PC-3 (cell line): ENCODE measurements around the gene ALPK1. TPM values are rescaled to one million over a fixed set of nuclear protein-coding genes. Genes with fewer than 3 reads are reported as not detected.

Source experiments
- ATAC-seq: fragments of 200-7000 bp; cut with Tn5 transposase; 2 replicates; pipeline ENCODE4 v1.9.1; 2020; ENCODE audit warnings: mild to moderate bottlenecking, moderate library complexity
- BruUV-seq: library from RNA; stranded (reverse); fragments of 400-500 nt; replicated peaks from 2 replicates; lab custom pipeline; 2021; lab: Mats Ljungman, UMichigan
- CTCF ChIA-PET: fragments of 300-600 bp; sonication (Branson Sonifier 250); formaldehyde crosslinking; loops from one replicate; lab custom pipeline; 2022; ENCODE audit warnings: antibody characterized with exemption; lab: Charles Lee
- POLR2A ChIA-PET: fragments of 300-600 bp; sonication (Branson Sonifier 250); formaldehyde crosslinking; loops from one replicate; lab custom pipeline; 2022; ENCODE audit warnings: antibody characterized with exemption; ENCODE audit not compliant: unreplicated experiment; lab: Charles Lee
- DNase-seq: peaks from one replicate; pipeline ENCODE4 v3.0.0-alpha.2; 2015
- H2AFZ ChIP-seq: fragments of 300-600 bp; sonication (generic); 2 replicates; pipeline ENCODE4 v1.6.0; 2016; ENCODE audit warnings: antibody characterized with exemption, low read length
- H3F3A ChIP-seq: fragments of 300-600 bp; sonication (generic); one replicate; pipeline ENCODE4 v1.6.0; 2017; ENCODE audit warnings: antibody characterized with exemption, low read length, control low read depth, mild to moderate bottlenecking; ENCODE audit not compliant: unreplicated experiment
- H3K27ac ChIP-seq: fragments of 300-600 bp; sonication (generic); 2 replicates; pipeline ENCODE4 v1.5.1; 2016; ENCODE audit warnings: mild to moderate bottlenecking, low read length
- H3K27me3 ChIP-seq: fragments of 300-600 bp; sonication (generic); 2 replicates; pipeline ENCODE4 v1.6.1; 2016; ENCODE audit warnings: low read length, mixed read lengths
- H3K36me3 ChIP-seq: fragments of 300-600 bp; sonication (generic); 2 replicates; pipeline ENCODE4 v1.6.1; 2016; ENCODE audit warnings: low read depth, mixed run types, low read length, mixed read lengths
- H3K4me1 ChIP-seq: fragments of 300-600 bp; sonication (generic); 2 replicates; pipeline ENCODE4 v1.5.1; 2016; ENCODE audit warnings: low read length; ENCODE audit not compliant: insufficient read depth
- H3K4me2 ChIP-seq: fragments of 300-600 bp; sonication (generic); 2 replicates; pipeline ENCODE4 v1.6.0; 2016; ENCODE audit warnings: low read length
- H3K4me3 ChIP-seq: fragments of 300-600 bp; sonication (generic); 2 replicates; pipeline ENCODE4 v1.5.1; 2016; ENCODE audit warnings: mild to moderate bottlenecking, low read length, mixed read lengths
- H3K79me2 ChIP-seq: fragments of 300-600 bp; sonication (generic); 2 replicates; pipeline ENCODE4 v1.6.1; 2017; ENCODE audit warnings: low read length, mixed read lengths
- H3K9ac ChIP-seq: fragments of 300-600 bp; sonication (generic); 2 replicates; pipeline ENCODE4 v1.6.0; 2016; ENCODE audit warnings: mild to moderate bottlenecking, low read length
- H3K9me2 ChIP-seq: fragments of 300-600 bp; sonication (generic); replicated peaks from 2 replicates; pipeline ENCODE4 v1.6.1; 2016; ENCODE audit warnings: mixed run types, low read length, mixed read lengths
- H3K9me3 ChIP-seq: fragments of 300-600 bp; sonication (generic); 2 replicates; pipeline ENCODE4 v1.6.1; 2016; ENCODE audit warnings: low read length, mixed read lengths
- H4K20me1 ChIP-seq: fragments of 300-600 bp; sonication (generic); 2 replicates; pipeline ENCODE4 v1.6.1; 2016; ENCODE audit warnings: low read length, mixed read lengths
- EZH2 ChIP-seq: fragments of 300-600 bp; sonication (generic); IDR thresholded peaks from one replicate; pipeline ENCODE4 v1.6.1; 2017; ENCODE audit warnings: antibody characterized with exemption, mild to moderate bottlenecking, low read length; ENCODE audit not compliant: unreplicated experiment
- EZH2phosphoT487 ChIP-seq: fragments of 300-600 bp; sonication (generic); IDR thresholded peaks from 2 replicates; pipeline ENCODE4 v1.6.1; 2018; ENCODE audit warnings: mild to moderate bottlenecking, antibody characterized with exemption, low read length, borderline replicate concordance
- intact Hi-C: fragments of 100-400 bp; cut with micrococcal nuclease; formaldehyde crosslinking; loops from 2 replicates; pipeline ENCODE4 v1.9.0; 2023
- total RNA-seq: library from RNA; depleted of rRNA; stranded (reverse); fragments of >200 nt; gene quantifications from 2 replicates; pipeline ENCODE4 v1.2.3, GENCODE V29; 2014
- TF ChIP-seq, protein P1 (sequence below): fragments of 300-600 bp; sonication (generic); conservative IDR thresholded peaks from 2 replicates; pipeline ENCODE4 v1.5.1; 2017; ENCODE audit warnings: antibody characterized with exemption, low read depth, mild to moderate bottlenecking, low read length

ALPK1 gene
- total RNA-seq, 1 experiment from 2014 or later, result 4.2 TPM

DNA sequence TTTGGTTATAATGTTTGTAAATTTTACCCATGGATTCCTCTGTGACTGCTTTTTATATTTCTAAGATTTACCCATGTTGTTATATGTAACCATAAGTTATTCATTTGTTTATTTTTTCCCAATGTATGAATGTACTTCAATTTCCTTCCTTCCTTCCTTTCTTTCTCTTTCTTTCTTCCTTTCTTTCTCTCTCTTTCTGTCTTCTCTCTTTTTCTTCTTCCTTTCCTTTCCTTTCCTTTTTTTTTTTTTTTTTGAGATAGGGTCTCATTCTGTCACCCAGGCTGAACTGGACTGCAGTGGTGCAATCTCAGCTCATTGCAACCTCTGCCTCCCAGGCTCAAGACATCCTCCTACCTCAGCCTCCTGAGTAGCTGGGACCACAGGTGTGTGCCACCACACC is 55.6 kb downstream of the ALPK1 start:
- no peak overlapping the region for H3K4me3 ChIP-seq
- no TSS peak for BruUV-seq
- intact Hi-C loops, result no loop called here
- no peaks in the 10 kb centered on the region for H3K4me1 ChIP-seq
- no peak for ATAC-seq
- H3F3A ChIP-seq, result no peaks in the 10 kb centered on the region
- H2AFZ ChIP-seq, result no peak overlapping the region
- H3K4me2 ChIP-seq, result no peak overlapping the region
- no peak overlapping the region for H3K9ac ChIP-seq
- no peaks in the 10 kb centered on the region for H3K9me3 ChIP-seq
- H3K9me2 ChIP-seq, result no peaks in the 10 kb centered on the region
- ChIA-PET CTCF (no interaction called here), POLR2A (no interaction called here)
- DNase-seq, result no peak
- TF ChIP-seq EZH2phosphoT487 (no peak), EZH2 (no peak)
- TF ChIP-seq, protein P1, sequence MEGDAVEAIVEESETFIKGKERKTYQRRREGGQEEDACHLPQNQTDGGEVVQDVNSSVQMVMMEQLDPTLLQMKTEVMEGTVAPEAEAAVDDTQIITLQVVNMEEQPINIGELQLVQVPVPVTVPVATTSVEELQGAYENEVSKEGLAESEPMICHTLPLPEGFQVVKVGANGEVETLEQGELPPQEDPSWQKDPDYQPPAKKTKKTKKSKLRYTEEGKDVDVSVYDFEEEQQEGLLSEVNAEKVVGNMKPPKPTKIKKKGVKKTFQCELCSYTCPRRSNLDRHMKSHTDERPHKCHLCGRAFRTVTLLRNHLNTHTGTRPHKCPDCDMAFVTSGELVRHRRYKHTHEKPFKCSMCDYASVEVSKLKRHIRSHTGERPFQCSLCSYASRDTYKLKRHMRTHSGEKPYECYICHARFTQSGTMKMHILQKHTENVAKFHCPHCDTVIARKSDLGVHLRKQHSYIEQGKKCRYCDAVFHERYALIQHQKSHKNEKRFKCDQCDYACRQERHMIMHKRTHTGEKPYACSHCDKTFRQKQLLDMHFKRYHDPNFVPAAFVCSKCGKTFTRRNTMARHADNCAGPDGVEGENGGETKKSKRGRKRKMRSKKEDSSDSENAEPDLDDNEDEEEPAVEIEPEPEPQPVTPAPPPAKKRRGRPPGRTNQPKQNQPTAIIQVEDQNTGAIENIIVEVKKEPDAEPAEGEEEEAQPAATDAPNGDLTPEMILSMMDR, result no peak
- H4K20me1 ChIP-seq, result no peaks in the 10 kb centered on the region
- H3K36me3 ChIP-seq, result no peaks in the 10 kb centered on the region
- H3K79me2 ChIP-seq, result no peaks in the 10 kb centered on the region
- H3K27ac ChIP-seq, result no peak overlapping the region
- no peaks in the 10 kb centered on the region for H3K27me3 ChIP-seq

DNA sequence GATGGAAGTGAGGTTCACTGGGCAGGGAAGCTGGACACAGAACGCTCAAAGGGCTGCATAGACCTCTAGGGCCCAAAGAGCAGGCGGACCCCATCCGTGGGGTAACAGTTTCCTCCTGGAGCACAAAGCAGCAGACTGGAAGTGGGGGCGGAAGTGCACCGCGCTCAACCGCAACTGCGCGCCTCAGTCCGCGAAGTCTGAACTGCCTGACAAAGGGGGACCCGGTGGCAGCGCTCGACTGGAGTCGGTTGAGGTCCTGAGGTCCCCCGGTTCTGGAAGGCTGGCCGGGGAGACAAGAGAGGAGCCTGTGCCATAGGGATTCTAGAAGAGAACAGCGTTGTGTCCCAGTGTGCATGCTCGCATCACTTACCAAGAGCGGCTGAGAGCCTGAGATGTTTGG is 58.5 kb downstream of the ALPK1 start:
- H4K20me1 ChIP-seq, result no peaks in the 10 kb centered on the region
- POLR2A ChIA-PET, result no interaction called here
- no peaks in the 10 kb centered on the region for H3K79me2 ChIP-seq
- no peak for ATAC-seq
- no peak for TF ChIP-seq EZH2
- TF ChIP-seq EZH2phosphoT487, result no peak
- TF ChIP-seq, protein P1, result no peak
- no peak for DNase-seq
- H3K4me2 ChIP-seq, result no peak overlapping the region
- 0 out of 2 replicates have a peak, but pooled peaks cover 1% of the 10 kb centered on the region for H3K4me1 ChIP-seq
- CTCF ChIA-PET, result no interaction called here
- H3K27me3 ChIP-seq, result no peaks in the 10 kb centered on the region
- intact Hi-C loops, result no loop called here
- no peaks in the 10 kb centered on the region for H3K36me3 ChIP-seq
- no peaks in the 10 kb centered on the region for H3K9me3 ChIP-seq
- H3K9me2 ChIP-seq, result no peaks in the 10 kb centered on the region
- no peak overlapping the region for H3K27ac ChIP-seq
- H3K4me3 ChIP-seq, result no peak overlapping the region
- no peak overlapping the region for H3K9ac ChIP-seq
- H2AFZ ChIP-seq, result no peak overlapping the region
- no TSS peak for BruUV-seq
- no peaks in the 10 kb centered on the region for H3F3A ChIP-seq

GRCh38 chr4:112357453-112357852 is 60.3 kb downstream of the ALPK1 start:
- intact Hi-C loops, result no loop called here
- Histone ChIP-seq H3K36me3 (no peaks in the 10 kb centered on the region), H3K4me3 (no peak overlapping the region), H3K9ac (no peak overlapping the region), H2AFZ (no peak overlapping the region), H3K9me2 (no peaks in the 10 kb centered on the region), H3K9me3 (no peaks in the 10 kb centered on the region), H3K27ac (no peak overlapping the region), H4K20me1 (no peaks in the 10 kb centered on the region), H3K27me3 (no peaks in the 10 kb centered on the region), H3K4me1 (0 out of 2 replicates have a peak, but pooled peaks cover 4% of the 10 kb centered on the region), H3K4me2 (no peak overlapping the region), H3F3A (no peaks in the 10 kb centered on the region), H3K79me2 (no peaks in the 10 kb centered on the region)
- ATAC-seq (no peak), DNase-seq (no peak)
- no TSS peak for BruUV-seq
- ChIA-PET CTCF (no interaction called here), POLR2A (no interaction called here)
- TF ChIP-seq EZH2phosphoT487 (no peak), EZH2 (no peak)
- TF ChIP-seq, protein P1, result no peak
